SK-N-SH (cell line): Measurements from ENCODE around the gene ITGA8. TPM values are rescaled to one million over a fixed set of nuclear protein-coding genes. Genes with fewer than 3 reads are reported as not detected.

Experiments
- CTCF ChIA-PET: fragments of 300-600, 350-600 bp; formaldehyde crosslinking; extraction: SDS; loops from one replicate; lab custom pipeline; 2021; lab: Yijun Ruan, JAX
- POLR2A ChIA-PET: fragments of 350-600 bp; sonication (Branson Sonifier 250); formaldehyde crosslinking; extraction: SDS; loops from one replicate; lab custom pipeline; 2020; ENCODE audit warnings: antibody characterized with exemption, inconsistent platforms; lab: Yijun Ruan, JAX
- DNase-seq: peaks from one replicate; pipeline ENCODE4 v3.0.0; 2012
- H2AFZ ChIP-seq: fragments of 200-600 bp; sonication (generic); 2 replicates; pipeline ENCODE4 v1.8.1; 2016; ENCODE audit warnings: antibody characterized with exemption, mild to moderate bottlenecking, low read depth
- H3F3A ChIP-seq: fragments of 200-600 bp; sonication (generic); replicated peaks from 2 replicates; pipeline ENCODE3; 2016; ENCODE audit warnings: antibody characterized with exemption, mild to moderate bottlenecking; ENCODE audit not compliant: insufficient read depth
- H3K27ac ChIP-seq, 2 experiments: fragments of 200-500 bp in 1 of 2; fragments of 200-600 bp in 1 of 2; sonication (Bioruptor generic) in 1 of 2; sonication (generic), shearing (Covaris generic) in 1 of 2; 2 replicates each; pipeline versions ENCODE4 v1.5.1 to v1.6.1; 2014 to 2016; ENCODE audit warnings: low read depth in 2 of 2, inconsistent platforms in 1 of 2, low read length in 1 of 2, mild to moderate bottlenecking in 1 of 2, mixed read lengths in 1 of 2
- H3K27me3 ChIP-seq: fragments of 200-600 bp; sonication (generic), shearing (Covaris generic); 2 replicates; pipeline ENCODE4 v1.6.1; 2016; ENCODE audit warnings: mixed run types; ENCODE audit not compliant: insufficient read depth
- H3K36me3 ChIP-seq, 2 experiments: fragments of 200-500 bp in 1 of 2; fragments of 200-600 bp in 1 of 2; sonication (Bioruptor generic) in 1 of 2; sonication (generic) in 1 of 2; replicated peaks in 1 of 2; 2 replicates each; pipeline versions ENCODE3 to v1.5.1; 2014 to 2016; ENCODE audit warnings: low read length in 1 of 2, mild to moderate bottlenecking in 1 of 2; ENCODE audit not compliant: insufficient read depth in 2 of 2, control insufficient read depth in 1 of 2
- H3K4me1 ChIP-seq, 2 experiments: fragments of 200-500 bp in 1 of 2; fragments of 200-600 bp in 1 of 2; sonication (Bioruptor generic) in 1 of 2; sonication (generic), shearing (Covaris generic) in 1 of 2; 2 replicates each; pipeline versions ENCODE4 v1.5.1 to v1.6.1; 2014 to 2016; ENCODE audit warnings: low read depth in 1 of 2, low read length in 1 of 2, mixed run types in 1 of 2; ENCODE audit not compliant: insufficient read depth in 2 of 2, control insufficient read depth in 1 of 2
- H3K4me2 ChIP-seq: fragments of 200-600 bp; sonication (generic), shearing (Covaris generic); 2 replicates; pipeline ENCODE4 v1.6.1; 2017; ENCODE audit warnings: mixed run types
- H3K4me3 ChIP-seq, 2 experiments: fragments of 200-500 bp in 1 of 2; fragments of 200-600 bp in 1 of 2; sonication (Bioruptor generic) in 1 of 2; sonication (generic), shearing (Covaris generic) in 1 of 2; 2 replicates each; pipeline versions ENCODE4 v1.5.1 to v1.8.1; 2014 to 2016; ENCODE audit warnings: low read depth in 2 of 2, inconsistent platforms in 1 of 2, low read length in 1 of 2, mild to moderate bottlenecking in 1 of 2, mixed read lengths in 1 of 2, moderate library complexity in 1 of 2
- H3K79me2 ChIP-seq: fragments of 200-600 bp; sonication (generic); 2 replicates; pipeline ENCODE4 v1.8.1; 2017; ENCODE audit warnings: mild to moderate bottlenecking; ENCODE audit not compliant: insufficient read depth
- H3K9ac ChIP-seq: fragments of 200-600 bp; sonication (generic); 2 replicates; pipeline ENCODE4 v1.6.1; 2017; ENCODE audit warnings: mixed run types
- H3K9me2 ChIP-seq: fragments of 200-600 bp; sonication (generic); 2 replicates; pipeline ENCODE4 v1.6.1; 2017; ENCODE audit warnings: mixed run types
- H3K9me3 ChIP-seq: fragments of 200-600 bp; sonication (generic); 2 replicates; pipeline ENCODE4 v1.6.1; 2017; ENCODE audit warnings: mixed run types, mild to moderate bottlenecking, moderate library complexity
- H4K20me1 ChIP-seq: fragments of 200-600 bp; sonication (generic); 2 replicates; pipeline ENCODE4 v1.6.1; 2017; ENCODE audit warnings: mild to moderate bottlenecking, mixed run types; ENCODE audit not compliant: insufficient read depth
- CHD2 ChIP-seq: fragments of 150-350 bp; IDR thresholded peaks from 2 replicates; pipeline ENCODE4 v1.6.1; 2018; ENCODE audit warnings: low read length; ENCODE audit not compliant: partially characterized antibody
- FOSL2 ChIP-seq: IDR thresholded peaks from 2 replicates; pipeline ENCODE4 v1.4.0; 2012; ENCODE audit warnings: low read depth, mild to moderate bottlenecking, moderate library complexity, borderline replicate concordance
- FOXJ3 ChIP-seq: sonication (generic); formaldehyde crosslinking; IDR thresholded peaks from 2 replicates; pipeline ENCODE4 v1.5.1; 2020; ENCODE audit warnings: mild to moderate bottlenecking, missing genetic modification reagents
- MEF2A ChIP-seq: IDR thresholded peaks from 2 replicates; pipeline ENCODE4 v1.4.0; 2012; ENCODE audit warnings: low read depth, borderline replicate concordance
- NFIC ChIP-seq: IDR thresholded peaks from 2 replicates; pipeline ENCODE4 v1.4.0; 2012; ENCODE audit warnings: borderline replicate concordance
- RFX5 ChIP-seq: IDR thresholded peaks from 2 replicates; pipeline ENCODE4 v1.6.1; 2012; ENCODE audit warnings: mild to moderate bottlenecking, improper control_type of control experiment, low read length
- TCF12 ChIP-seq: IDR thresholded peaks from 2 replicates; pipeline ENCODE4 v1.4.0; 2012
- TEAD4 ChIP-seq: IDR thresholded peaks from 2 replicates; pipeline ENCODE4 v1.4.0; 2012; ENCODE audit warnings: mild to moderate bottlenecking, borderline replicate concordance; ENCODE audit not compliant: insufficient read depth
- ZBTB33 ChIP-seq: IDR thresholded peaks from 2 replicates; pipeline ENCODE4 v1.4.0; 2012; ENCODE audit warnings: low read depth, borderline replicate concordance
- WGBS: methylation state at CpG from one replicate; pipeline ENCODE4 v1.1.6; 2017; ENCODE audit warnings: low lambda C conversion rate; 5-methylcytosine and 5-hydroxymethylcytosine counted together
- polyA plus RNA-seq, 3 experiments: library from polyadenylated mRNA; depleted of rRNA; stranded (reverse); fragments of >200 nt; gene quantifications; 2 replicates each; pipeline ENCODE4 v1.2.3, GENCODE V29; 2012
- TF ChIP-seq, protein P1 (sequence below): IDR thresholded peaks from 2 replicates; pipeline ENCODE4 v1.6.1; 2012; ENCODE audit warnings: mild to moderate bottlenecking, low read depth, low read length, moderate library complexity

Gene ITGA8
- polyA plus RNA-seq, 1 of the 3 experiments (the other 2 are of a cell fraction) = not detected

DNA sequence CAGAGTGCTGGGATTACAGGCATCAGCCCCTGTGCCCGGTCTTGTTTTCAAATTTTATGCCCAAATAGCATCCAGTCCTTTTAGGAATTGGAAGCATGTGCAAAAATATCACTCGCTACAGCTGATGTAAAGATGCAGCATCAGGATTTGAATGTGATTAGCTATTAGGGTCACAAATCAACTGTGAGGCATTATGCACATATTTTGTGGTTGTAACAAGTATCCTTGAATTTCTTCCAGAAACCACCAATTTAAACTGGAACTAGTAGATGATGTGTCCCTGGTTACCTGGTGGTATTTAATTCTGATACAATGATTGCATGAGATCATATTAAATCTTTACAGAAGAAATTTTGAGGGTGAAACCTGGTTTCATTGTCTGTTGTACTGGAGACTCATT is 41.0 kb upstream of the ITGA8 start (continued):
- TF ChIP-seq, protein P1, sequence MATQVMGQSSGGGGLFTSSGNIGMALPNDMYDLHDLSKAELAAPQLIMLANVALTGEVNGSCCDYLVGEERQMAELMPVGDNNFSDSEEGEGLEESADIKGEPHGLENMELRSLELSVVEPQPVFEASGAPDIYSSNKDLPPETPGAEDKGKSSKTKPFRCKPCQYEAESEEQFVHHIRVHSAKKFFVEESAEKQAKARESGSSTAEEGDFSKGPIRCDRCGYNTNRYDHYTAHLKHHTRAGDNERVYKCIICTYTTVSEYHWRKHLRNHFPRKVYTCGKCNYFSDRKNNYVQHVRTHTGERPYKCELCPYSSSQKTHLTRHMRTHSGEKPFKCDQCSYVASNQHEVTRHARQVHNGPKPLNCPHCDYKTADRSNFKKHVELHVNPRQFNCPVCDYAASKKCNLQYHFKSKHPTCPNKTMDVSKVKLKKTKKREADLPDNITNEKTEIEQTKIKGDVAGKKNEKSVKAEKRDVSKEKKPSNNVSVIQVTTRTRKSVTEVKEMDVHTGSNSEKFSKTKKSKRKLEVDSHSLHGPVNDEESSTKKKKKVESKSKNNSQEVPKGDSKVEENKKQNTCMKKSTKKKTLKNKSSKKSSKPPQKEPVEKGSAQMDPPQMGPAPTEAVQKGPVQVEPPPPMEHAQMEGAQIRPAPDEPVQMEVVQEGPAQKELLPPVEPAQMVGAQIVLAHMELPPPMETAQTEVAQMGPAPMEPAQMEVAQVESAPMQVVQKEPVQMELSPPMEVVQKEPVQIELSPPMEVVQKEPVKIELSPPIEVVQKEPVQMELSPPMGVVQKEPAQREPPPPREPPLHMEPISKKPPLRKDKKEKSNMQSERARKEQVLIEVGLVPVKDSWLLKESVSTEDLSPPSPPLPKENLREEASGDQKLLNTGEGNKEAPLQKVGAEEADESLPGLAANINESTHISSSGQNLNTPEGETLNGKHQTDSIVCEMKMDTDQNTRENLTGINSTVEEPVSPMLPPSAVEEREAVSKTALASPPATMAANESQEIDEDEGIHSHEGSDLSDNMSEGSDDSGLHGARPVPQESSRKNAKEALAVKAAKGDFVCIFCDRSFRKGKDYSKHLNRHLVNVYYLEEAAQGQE = no peak
- no peak for TF ChIP-seq ZBTB33

- Histone ChIP-seq H3K9ac (no peak overlapping the region), H3K27ac (no peak overlapping the region), H3K9me3 (no peaks in the 10 kb centered on the region), H3K4me1 (no peaks in the 10 kb centered on the region), H3K79me2 (no peaks in the 10 kb centered on the region)
- DNase-seq = no peak
- POLR2A ChIA-PET = no interaction called here
- TF ChIP-seq FOSL2 = no peak
- TF ChIP-seq FOXJ3 (CRISPR knock-in tag) = no peak
- no peak for TF ChIP-seq CHD2
- TF ChIP-seq TCF12 = no peak
- TF ChIP-seq, all 33 proteins: peak for 0
- CTCF ChIA-PET = interaction anchor here (1.3 kb wide), 1 partner anchor 14 kb away, joined by 3 read pairs; no protein-coding TSS in a partner anchor
- no peaks in the 10 kb centered on the region for H3K9me2 ChIP-seq
- H3K4me3 ChIP-seq = no peak overlapping the region
- H2AFZ ChIP-seq = no peak overlapping the region
- H4K20me1 ChIP-seq = no peaks in the 10 kb centered on the region
- no peaks in the 10 kb centered on the region for H3K36me3 ChIP-seq
- H3F3A ChIP-seq = no peaks in the 10 kb centered on the region
- H3K4me2 ChIP-seq = no peak overlapping the region
- no peaks in the 10 kb centered on the region; the same call in 1 of the 2 replicates for H3K27me3 ChIP-seq
These were observed 39.5 kb upstream of the ITGA8 start for GRCh38 chr10:15759265-15759664.

GRCh38 chr10:15758618-15759017 is 38.9 kb upstream of the ITGA8 start:
- CTCF ChIA-PET = interaction anchor here (1.3 kb wide), 1 partner anchor 14 kb away, joined by 3 read pairs; no protein-coding TSS in a partner anchor
- H3K27ac ChIP-seq = no peak overlapping the region
- 51% methylated on average over 5 of the region's 5 CpGs for WGBS

More at GRCh38 chr10:15758618-15759017, 38.9 kb upstream of the ITGA8 start:
- H2AFZ ChIP-seq = no peak overlapping the region
- no peak overlapping the region for H3K9ac ChIP-seq
- POLR2A ChIA-PET = no interaction called here
- H3F3A ChIP-seq = no peaks in the 10 kb centered on the region
- no peak for TF ChIP-seq NFIC
- no peak for TF ChIP-seq MEF2A
- TF ChIP-seq RFX5 = no peak
- TF ChIP-seq TEAD4 = no peak
- no peak overlapping the region for H3K4me2 ChIP-seq
- no peaks in the 10 kb centered on the region; the same call in 1 of the 2 replicates for H3K27me3 ChIP-seq
- H3K9me3 ChIP-seq = no peaks in the 10 kb centered on the region
- no peak for DNase-seq
- H3K4me1 ChIP-seq = no peaks in the 10 kb centered on the region
- H3K9me2 ChIP-seq = no peaks in the 10 kb centered on the region
- H4K20me1 ChIP-seq = no peaks in the 10 kb centered on the region
- H3K79me2 ChIP-seq = no peaks in the 10 kb centered on the region
- no peak overlapping the region for H3K4me3 ChIP-seq
- no peaks in the 10 kb centered on the region for H3K36me3 ChIP-seq
